Stimulated activated naive CD8-positive, alpha-beta T cell treated with anti-CD3 and anti-CD28 coated beads, Interleukin-15, Interleukin-2, amounts not matched to agents 100 U/mL and 50 U/mL, for 24 hours (primary cell): ENCODE results near the gene MSX1.

Source experiments
- ATAC-seq: fragments of 150-1000 bp; cut with Tn5 transposase; one replicate; pipeline ENCODE4 v1.10.0; 2021
- DNase-seq: peaks from one replicate; pipeline ENCODE4 v3.0.0; 2021

The MSX1 gene

GRCh38 chr4:4869731-4870571 is 10.5 kb downstream of the MSX1 start:
- no peak for ATAC-seq

GRCh38 chr4:4870576-4871241 is 11.2 kb downstream of the MSX1 start:
- ATAC-seq (no peak), DNase-seq (no peak)

More at GRCh38 chr4:4869731-4870571, 10.5 kb downstream of the MSX1 start:
- DNase-seq: no peak

DNA sequence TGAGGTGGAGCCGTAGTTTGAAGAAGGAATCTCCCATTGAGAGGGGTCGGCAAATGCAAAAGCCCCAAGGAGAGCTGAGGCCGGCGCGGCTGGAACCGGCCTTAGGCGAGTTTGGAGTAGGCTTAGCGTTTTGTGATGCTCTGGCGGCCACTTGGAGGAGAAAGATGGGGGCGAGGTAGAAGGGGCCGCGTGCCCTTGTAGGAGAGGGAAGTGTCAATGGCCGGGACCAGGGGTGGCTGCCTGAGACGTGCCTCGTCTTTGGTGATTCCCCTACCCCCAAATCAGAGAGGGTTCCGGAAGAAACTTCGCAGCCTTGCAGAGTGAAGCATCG is 11.7 kb downstream of the MSX1 start:
- DNase-seq: no peak
- no peak for ATAC-seq

- no peak for DNase-seq
- no peak for ATAC-seq
Observed at GRCh38 chr4:4871573-4872313, 12.3 kb downstream of the MSX1 start.

GRCh38 chr4:4872314-4872903 is 12.9 kb downstream of the MSX1 start:
- no peak for DNase-seq

DNA sequence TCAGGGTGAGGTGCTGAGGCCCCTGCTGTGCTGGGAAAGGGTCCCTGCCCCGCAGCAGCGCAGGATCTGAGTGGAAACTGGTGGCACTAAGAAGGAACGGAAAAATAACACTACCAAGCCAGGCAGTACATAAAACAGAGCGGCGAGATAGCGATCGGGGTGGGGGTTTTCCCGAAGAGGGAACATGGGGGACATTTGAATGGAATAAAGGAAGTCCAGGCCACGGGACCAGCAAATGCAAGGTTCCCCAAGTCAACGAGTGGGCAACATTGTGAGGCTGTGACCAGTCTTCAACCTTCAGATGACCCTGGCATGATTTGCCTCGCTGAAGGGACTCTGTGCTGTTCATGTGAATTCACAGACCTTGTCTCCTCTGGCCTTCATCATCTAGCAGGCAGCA is 13.7 kb downstream of the MSX1 start:
- ATAC-seq (no peak), DNase-seq (no peak)

More at GRCh38 chr4:4872314-4872903, 12.9 kb downstream of the MSX1 start:
- no peak for ATAC-seq

GRCh38 chr4:4874254-4874653 is 14.8 kb downstream of the MSX1 start:
- ATAC-seq: no peak
- no peak for DNase-seq

DNA sequence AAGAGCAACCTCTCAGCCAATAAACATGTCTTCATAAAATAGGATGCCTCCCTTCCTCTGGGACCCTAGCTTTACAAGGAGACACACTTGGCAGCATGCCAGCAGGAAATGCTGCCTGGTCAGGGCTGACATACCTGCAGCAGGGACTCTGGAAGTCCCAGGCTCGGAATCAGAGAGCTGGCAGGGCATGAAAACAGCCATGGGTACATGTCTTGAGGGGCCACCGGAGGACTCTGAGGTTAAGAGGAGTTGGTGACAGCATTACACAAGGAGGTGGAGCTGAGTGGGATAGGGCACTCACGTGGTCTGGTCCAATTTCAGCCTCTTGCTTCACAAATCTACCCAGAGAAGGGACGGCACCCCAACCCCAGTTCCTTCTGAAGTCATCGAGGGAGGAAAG is 15.7 kb downstream of the MSX1 start:
- DNase-seq: no peak
- no peak for ATAC-seq

DNA sequence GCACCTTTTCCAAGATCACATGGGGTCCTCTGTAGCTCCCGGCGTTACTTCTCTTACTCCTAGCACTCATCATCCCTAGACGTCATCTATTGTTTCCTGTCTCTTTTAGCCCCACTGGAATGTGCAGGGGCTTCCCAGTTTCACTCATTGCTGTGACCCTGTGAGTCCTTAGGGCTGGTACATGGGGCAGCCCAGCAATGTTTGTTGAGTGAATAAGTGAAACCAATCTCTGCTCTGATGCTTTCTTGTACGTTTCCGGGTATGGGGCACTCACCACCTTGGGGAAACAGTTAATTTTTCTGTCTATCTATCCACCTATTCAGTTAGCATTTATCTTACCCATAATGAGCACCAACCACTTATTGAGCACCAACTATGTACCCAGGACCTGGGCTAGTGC is 16.1 kb downstream of the MSX1 start:
- ATAC-seq: no peak

DNA sequence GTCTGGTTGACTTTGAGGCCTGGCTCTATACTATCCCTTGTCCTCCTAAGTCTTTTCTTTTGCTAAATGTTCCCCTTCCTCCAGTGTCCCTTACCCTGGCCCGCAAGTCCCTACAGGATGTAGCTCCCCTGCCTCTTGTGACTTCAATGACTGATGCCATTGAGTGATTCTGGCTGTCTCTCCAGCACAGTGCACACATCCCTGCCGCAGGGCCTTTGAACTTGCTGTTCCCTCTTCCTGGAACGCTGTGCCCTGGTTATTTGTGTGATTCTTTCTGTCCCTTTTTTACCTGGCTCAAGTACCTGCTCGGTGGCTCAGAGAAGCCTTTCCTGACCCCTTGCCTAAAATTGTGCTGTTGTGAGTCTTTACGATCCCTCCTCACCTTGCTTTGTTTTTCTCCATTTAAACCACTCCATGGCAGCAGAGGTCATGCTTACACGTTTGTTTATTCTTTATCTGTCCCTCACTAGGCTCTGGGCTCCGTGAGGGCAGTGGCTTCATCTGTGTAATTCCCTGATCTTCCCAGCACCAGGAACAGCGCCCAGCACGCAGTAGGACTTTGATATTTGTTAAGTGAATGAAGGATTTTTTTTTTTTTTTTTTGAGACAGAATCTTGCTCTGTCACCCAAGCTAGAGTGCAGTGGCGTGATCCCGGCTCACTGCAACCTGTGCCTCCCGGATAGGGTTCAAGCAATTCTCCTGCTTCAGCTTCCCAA is 17.6 kb downstream of the MSX1 start:
- ATAC-seq (no peak), DNase-seq (no peak)

More for the DNA sequence above, 16.1 kb downstream of the MSX1 start:
- no peak for DNase-seq

DNA sequence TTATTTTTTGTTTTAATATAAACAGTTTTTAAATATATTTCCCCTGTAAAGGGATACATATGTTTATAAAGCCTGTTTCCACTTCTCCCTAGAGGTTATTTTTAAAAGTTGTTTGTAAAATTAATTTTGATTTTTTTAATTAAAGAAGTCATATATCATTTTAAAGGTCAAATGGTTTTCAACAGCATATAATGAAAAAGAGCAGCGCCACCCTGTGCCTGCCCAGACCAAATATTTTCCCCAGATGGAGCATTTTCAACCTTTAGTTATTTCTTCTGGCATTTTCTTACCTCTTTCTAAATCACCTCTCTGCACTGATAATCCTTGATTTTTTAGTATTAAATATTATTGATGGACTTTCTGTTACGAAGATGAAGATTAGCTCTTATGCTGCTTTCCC is 21.0 kb downstream of the MSX1 start:
- DNase-seq (no peak), ATAC-seq (no peak)

DNA sequence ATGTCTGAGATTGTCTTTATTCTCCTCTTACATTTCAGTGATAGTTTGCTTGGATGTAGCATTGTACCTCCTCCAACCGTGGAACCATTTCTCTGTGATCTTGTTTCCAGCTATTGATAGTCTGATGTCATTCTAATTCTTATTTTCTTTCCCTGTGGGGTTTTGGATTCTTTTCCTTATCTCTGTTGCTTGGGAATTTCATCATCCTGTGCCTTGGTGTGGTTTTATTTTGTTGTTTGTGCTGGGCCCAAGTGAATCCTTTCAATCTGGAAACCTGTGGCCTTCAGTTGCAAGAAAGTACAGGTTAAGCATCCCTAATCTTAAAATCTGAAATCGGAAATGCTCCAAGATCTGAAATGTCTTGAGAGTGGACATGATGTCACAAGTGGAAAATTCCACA is 22.0 kb downstream of the MSX1 start:
- no peak for ATAC-seq
- DNase-seq: no peak

GRCh38 chr4:4884611-4885010 is 25.1 kb downstream of the MSX1 start:
- DNase-seq (no peak), ATAC-seq (no peak)

DNA sequence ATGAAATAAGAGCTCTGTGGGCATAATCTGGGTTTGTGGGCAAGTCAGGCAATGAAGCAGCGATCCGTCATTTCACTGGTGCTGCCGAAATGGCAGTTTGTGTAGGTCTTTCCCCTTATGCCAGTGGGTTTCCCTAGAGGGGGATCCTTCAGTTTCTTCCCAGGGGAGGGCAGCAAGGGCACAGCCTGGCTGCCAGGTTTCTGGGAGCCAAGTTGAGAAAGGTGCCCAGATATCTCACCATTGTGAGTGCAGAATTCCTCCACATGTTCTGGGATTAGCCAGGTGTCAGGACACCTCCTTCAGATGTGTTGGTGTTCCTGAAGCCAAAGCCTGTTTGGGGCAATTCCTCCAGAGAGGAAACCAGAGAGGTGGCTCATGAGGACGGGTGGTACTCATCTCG is 28.0 kb downstream of the MSX1 start:
- DNase-seq: no peak
- ATAC-seq: no peak

DNA sequence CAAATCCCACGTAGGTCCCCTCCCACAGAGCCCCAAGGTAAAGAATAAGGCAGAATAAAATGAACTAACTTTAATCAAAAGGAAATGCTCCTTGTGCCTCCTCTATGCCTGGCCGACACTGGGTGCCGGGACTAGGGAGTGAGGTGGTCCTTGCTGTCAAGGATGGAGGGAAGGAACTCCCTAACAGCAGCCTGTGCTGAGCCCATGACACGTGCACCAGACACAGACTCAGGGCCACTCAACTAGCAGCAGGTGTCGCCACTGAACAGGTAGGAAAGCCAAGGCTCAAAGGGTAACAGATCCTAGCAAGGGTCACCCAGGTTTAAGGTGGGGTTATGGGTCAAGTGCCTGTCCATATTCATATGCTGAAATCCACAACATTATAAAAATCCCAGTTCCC is 29.2 kb downstream of the MSX1 start:
- DNase-seq: no peak
- no peak for ATAC-seq

DNA sequence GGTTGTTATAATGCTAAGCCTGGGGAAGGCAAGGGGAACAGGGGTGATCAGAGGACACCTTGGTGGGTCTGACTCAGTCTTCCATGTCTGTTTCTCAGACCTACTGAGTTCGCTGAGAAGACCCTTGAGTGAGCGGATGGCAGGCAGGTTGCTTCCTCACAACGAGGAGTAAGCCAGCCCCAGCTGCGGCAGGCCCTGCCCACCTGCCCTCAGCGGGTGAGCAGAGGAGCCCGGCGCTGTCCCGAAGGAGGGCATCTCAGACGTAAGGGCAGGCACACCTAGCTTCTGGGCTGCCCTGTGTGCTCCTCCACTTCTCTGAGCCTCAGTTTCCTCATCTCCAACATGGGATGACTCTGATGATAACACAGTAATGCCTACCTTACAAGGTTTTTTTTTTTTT is 30.3 kb downstream of the MSX1 start:
- ATAC-seq: no peak
- DNase-seq: no peak

DNA sequence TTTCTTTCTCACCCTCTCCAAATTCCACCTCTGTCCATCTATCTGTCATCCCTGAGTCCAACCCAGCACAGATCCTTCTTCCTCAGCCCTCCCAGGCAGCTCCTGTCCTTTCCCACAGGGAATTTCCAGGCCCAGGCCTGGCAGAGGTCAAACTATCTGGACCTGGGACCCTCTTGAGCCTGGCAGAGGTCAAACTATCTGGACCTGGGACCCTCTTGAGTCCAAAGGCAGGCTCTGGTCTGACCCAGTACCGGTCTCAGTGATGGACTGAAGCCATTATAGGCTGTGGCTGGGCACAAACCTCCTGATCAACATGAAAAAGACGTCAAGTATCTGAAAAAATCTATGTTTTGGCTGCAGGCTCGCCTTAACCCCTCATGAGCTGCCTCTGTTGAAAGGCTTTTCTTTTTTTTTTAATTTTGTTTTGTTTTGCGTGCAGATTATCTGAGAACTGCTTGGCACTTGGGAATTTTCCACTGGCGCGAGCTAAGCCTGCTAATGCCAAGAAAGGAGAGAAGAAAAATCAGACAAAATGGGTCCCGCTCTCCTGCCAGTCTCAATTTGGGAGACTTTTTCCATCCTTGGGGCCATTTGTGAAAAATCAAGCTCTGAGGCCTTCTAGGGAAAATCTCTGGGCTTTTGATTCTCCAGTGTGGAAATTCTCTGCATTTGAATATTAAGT is 31.2 kb downstream of the MSX1 start:
- DNase-seq (no peak), ATAC-seq (no peak)

DNA sequence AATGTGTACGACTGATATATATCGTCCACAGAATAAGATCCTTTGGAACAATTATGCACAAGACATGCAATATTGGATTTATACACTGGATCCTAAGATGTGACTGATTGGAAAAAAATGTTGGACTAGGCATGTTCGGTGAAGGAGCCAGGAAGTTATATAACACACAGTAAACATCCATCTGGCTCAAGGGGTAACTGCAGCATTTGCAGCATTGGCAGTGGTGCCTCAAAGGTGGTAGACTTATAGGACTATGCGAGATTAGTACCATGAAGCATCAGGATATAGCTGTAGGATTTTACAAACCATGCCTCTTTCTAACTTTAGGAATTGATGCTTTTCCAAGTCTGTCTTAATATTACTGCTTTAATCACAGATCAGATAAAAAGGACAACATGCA is 34.3 kb downstream of the MSX1 start:
- no peak for ATAC-seq

DNA sequence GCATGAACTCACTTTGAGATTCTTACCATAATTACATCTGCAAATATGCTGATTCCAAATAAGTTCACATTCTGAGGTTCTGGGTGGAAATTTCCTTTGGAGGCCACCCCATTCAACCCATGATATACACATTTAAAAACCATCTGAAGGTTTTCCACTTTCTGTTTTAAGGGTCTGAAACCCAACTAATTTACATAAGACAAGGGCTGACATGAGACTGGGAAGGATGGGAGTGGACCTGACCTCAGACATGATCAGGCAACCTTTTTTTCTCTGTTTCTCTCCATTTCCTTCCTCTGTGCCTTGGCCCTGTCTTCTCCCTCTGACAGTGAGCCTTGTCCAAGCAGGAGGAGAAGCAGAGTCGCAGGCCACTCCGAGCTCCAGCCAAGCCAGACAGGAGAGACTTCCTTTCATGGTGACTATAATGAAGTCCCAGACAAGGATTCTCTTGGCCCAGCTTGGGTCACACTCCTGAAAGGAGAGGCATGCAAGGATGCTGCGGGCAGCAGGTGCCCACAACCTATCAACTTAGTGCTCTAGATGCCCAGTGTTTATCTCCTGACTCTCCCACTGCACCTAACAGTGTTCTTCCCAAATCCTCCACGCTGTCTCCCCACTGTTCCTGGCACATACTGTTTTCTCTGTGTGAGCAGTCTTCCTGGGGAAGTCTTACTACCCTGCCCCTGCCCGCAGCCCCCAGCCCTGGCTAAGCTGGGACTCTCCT is 39.9 kb downstream of the MSX1 start:
- no peak for ATAC-seq

More for the DNA sequence above, 34.3 kb downstream of the MSX1 start:
- no peak for DNase-seq

DNA sequence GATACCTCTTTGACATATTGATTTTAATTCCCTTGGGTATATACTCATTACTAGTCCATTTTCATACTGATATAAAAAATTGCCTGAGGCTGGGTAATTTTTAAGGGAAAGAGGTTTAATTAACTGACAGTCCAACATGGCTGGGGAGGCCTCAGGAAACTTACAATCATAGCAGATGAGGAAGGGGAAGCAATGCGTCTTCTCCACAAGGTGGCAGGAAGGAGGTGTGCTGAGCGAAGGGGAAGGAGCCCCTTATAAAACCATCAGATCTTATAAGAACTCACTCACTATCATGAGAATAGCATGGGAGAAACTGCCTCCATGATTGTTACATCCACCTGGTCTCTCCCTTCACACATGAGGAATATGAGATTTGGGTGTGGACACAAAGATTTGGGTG is 42.4 kb downstream of the MSX1 start:
- no peak for ATAC-seq

More for the DNA sequence above, 39.9 kb downstream of the MSX1 start:
- DNase-seq: no peak

GRCh38 chr4:4912155-4912554 is 52.7 kb downstream of the MSX1 start:
- DNase-seq (no peak), ATAC-seq (no peak)

More for the DNA sequence above, 42.4 kb downstream of the MSX1 start:
- no peak for DNase-seq
